HL-60 (cell line): Measurements from ENCODE around the gene CIROP.

ENCODE experiments used
- DNase-seq, 2 experiments: peaks; one replicate each; pipeline ENCODE4 v3.0.0-alpha.2; 2010 to 2020; ENCODE audit warnings: low read depth in 1 of 2, low spot score in 1 of 2
- H3K27ac ChIP-seq: fragments of 250-450 bp; sonication (Bioruptor Pico); replicated peaks from 2 replicates; pipeline ENCODE4 v1.5.1; 2020; ENCODE audit warnings: mild to moderate bottlenecking, moderate library complexity
- H3K27me3 ChIP-seq: fragments of 250-450 bp; sonication (Bioruptor Pico); 2 replicates; pipeline ENCODE4 v1.5.1; 2021; ENCODE audit warnings: mild to moderate bottlenecking, moderate library complexity; ENCODE audit not compliant: insufficient read depth, poor library complexity, severe bottlenecking
- H3K4me3 ChIP-seq: replicated peaks from 2 replicates; pipeline ENCODE4 v1.5.1; 2011; ENCODE audit warnings: mild to moderate bottlenecking, control low read depth, low read length; ENCODE audit not compliant: insufficient read depth
- GABPA ChIP-seq: IDR thresholded peaks from 2 replicates; pipeline ENCODE4 v1.6.1; 2012; ENCODE audit warnings: low read depth
- POLR2AphosphoS5 ChIP-seq: IDR thresholded peaks from 2 replicates; pipeline ENCODE4 v1.6.1; 2012; ENCODE audit warnings: low read depth
- SPI1 ChIP-seq: IDR thresholded peaks from 2 replicates; pipeline ENCODE4 v1.6.1; 2012; ENCODE audit warnings: low read depth, mild to moderate bottlenecking, borderline replicate concordance
- TF ChIP-seq, protein P1 (sequence below): IDR thresholded peaks from one replicate; pipeline ENCODE4 v1.5.1; 2011; ENCODE audit warnings: low read length, control low read depth, inconsistent platforms; ENCODE audit not compliant: insufficient read depth
- TF ChIP-seq, protein P2 (sequence below): IDR thresholded peaks from 2 replicates; pipeline ENCODE4 v1.6.1; 2012; ENCODE audit warnings: low read depth; ENCODE audit not compliant: insufficient replicate concordance

The CIROP gene

GRCh38 chr14:23078692-23079116, 26.1 kb downstream of the CIROP start:
- peak overlapping the region; percentile 41 for H3K27ac ChIP-seq

DNA sequence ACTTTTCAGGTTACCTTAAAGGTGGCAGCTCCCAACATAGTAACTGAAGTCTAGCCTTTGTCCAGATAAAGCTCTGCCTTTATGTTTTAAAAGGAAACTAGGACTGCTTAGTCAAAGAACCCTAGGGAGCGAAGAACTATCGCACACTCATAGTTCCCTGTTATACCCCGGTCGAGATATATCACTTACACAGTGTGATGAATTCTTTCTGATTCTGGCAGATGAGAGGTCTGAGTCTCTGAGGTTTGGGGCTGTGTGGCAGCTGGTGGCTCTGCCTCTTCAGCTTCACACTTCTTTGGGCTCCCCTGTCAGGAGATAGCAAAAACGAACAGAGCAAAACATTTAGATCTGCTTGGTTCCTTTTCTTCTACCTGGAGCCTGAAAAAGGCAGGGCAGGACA, 26.8 kb downstream of the CIROP start:
- Histone ChIP-seq H3K27ac (peak overlapping the region; percentile 41), H3K4me3 (no peak overlapping the region), H3K27me3 (no peaks in the 10 kb centered on the region)
- DNase-seq = no peak
- TF ChIP-seq, protein P1, sequence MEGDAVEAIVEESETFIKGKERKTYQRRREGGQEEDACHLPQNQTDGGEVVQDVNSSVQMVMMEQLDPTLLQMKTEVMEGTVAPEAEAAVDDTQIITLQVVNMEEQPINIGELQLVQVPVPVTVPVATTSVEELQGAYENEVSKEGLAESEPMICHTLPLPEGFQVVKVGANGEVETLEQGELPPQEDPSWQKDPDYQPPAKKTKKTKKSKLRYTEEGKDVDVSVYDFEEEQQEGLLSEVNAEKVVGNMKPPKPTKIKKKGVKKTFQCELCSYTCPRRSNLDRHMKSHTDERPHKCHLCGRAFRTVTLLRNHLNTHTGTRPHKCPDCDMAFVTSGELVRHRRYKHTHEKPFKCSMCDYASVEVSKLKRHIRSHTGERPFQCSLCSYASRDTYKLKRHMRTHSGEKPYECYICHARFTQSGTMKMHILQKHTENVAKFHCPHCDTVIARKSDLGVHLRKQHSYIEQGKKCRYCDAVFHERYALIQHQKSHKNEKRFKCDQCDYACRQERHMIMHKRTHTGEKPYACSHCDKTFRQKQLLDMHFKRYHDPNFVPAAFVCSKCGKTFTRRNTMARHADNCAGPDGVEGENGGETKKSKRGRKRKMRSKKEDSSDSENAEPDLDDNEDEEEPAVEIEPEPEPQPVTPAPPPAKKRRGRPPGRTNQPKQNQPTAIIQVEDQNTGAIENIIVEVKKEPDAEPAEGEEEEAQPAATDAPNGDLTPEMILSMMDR = no peak
- TF ChIP-seq GABPA (no peak), POLR2AphosphoS5 (no peak), SPI1 (no peak)
- TF ChIP-seq, protein P2, sequence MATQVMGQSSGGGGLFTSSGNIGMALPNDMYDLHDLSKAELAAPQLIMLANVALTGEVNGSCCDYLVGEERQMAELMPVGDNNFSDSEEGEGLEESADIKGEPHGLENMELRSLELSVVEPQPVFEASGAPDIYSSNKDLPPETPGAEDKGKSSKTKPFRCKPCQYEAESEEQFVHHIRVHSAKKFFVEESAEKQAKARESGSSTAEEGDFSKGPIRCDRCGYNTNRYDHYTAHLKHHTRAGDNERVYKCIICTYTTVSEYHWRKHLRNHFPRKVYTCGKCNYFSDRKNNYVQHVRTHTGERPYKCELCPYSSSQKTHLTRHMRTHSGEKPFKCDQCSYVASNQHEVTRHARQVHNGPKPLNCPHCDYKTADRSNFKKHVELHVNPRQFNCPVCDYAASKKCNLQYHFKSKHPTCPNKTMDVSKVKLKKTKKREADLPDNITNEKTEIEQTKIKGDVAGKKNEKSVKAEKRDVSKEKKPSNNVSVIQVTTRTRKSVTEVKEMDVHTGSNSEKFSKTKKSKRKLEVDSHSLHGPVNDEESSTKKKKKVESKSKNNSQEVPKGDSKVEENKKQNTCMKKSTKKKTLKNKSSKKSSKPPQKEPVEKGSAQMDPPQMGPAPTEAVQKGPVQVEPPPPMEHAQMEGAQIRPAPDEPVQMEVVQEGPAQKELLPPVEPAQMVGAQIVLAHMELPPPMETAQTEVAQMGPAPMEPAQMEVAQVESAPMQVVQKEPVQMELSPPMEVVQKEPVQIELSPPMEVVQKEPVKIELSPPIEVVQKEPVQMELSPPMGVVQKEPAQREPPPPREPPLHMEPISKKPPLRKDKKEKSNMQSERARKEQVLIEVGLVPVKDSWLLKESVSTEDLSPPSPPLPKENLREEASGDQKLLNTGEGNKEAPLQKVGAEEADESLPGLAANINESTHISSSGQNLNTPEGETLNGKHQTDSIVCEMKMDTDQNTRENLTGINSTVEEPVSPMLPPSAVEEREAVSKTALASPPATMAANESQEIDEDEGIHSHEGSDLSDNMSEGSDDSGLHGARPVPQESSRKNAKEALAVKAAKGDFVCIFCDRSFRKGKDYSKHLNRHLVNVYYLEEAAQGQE = no peak

More at GRCh38 chr14:23078692-23079116, 26.1 kb downstream of the CIROP start:
- TF ChIP-seq, protein P2 = no peak
- TF ChIP-seq, protein P1 = no peak
- TF ChIP-seq GABPA (no peak), POLR2AphosphoS5 (no peak)
- H3K27me3 ChIP-seq = no peaks in the 10 kb centered on the region
- peak; percentile 64 to 82 for DNase-seq
- no peak overlapping the region for H3K4me3 ChIP-seq

DNA sequence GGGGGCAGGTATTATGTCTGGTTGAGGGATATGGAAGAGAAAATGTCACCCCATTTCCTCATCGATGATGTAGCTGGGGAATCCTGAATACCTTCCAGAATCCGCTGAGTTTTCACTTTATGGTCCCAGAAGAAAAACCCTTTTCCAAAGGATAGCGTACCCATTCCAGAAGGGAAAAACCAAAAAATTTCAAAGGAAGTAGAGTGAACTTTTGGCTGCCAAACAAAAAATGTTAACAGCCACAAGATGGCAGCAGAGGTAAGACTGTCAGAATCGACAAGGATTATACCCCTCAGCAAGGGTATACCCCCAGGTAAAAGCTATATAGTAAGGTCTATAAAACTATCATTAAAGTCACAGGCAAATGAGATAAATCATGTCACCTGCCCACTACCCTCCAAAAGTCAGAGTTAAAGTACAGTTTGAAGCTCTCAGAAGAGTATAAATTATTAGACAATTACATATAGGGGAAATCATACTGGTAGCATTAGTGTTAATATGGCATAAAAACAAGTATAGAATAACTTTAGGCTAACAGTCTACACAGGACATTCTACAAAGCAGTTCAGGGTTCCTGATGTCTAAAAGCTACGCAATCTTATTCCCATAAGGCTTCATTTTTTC, 27.9 kb downstream of the CIROP start:
- Histone ChIP-seq H3K4me3 (no peak overlapping the region), H3K27ac (no peak overlapping the region; the same call in 1 of the 2 replicates), H3K27me3 (no peaks in the 10 kb centered on the region)
- TF ChIP-seq, protein P1 = peak; percentile 35
- TF ChIP-seq, protein P2 = no peak
- DNase-seq = peak in 1 of 2 experiments; percentile 36
